Tibial nerve (tissue), 4 donors: Measurements from ENCODE around the gene PRUNE2.

Experiments
- CTCF ChIP-seq, 5 experiments: fragments of 200-600 bp in 3 of 5; fragments of 450-650 bp in 2 of 5; sonication (generic) in 3 of 5; IDR thresholded peaks; one replicate each; pipeline ENCODE4 v1.5.1; 2016 to 2019; ENCODE audit warnings: antibody characterized with exemption in 5 of 5, mild to moderate bottlenecking in 3 of 5, moderate library complexity in 2 of 5
- EP300 ChIP-seq, 2 donors: sonication (generic); formaldehyde crosslinking; IDR thresholded peaks; one replicate each; pipeline ENCODE4 v1.6.1; 2017; ENCODE audit warnings: antibody characterized with exemption in 2 of 2, mild to moderate bottlenecking in 1 of 2

DNA sequence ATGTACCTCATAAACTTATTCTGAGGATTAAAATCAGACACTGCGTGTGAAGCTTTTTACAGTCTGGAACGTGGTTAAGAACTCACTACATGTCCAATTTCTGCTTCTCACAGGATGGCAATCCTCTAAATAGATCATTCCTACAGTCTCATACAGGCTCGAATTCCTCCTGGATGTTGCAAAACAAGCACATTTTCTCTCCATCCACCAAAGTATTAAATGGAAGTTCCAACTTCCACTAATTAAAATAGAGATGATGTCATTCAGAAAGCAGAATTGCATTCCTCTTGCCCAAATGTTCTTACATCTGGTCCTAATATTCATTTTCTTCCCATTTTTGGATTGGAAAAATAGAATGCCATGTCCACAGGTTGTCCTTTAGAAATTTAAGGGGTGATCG is 287.2 kb downstream of the PRUNE2 start:
- no peak for TF ChIP-seq CTCF (IDR thresholded peaks at IDR 0.05)
- peak in 1 of 2 donors; percentile 23 for TF ChIP-seq EP300 (IDR thresholded peaks at IDR 0.05)
